ENCODE data around the gene MAPK12.

MAPK12 gene

DNA sequence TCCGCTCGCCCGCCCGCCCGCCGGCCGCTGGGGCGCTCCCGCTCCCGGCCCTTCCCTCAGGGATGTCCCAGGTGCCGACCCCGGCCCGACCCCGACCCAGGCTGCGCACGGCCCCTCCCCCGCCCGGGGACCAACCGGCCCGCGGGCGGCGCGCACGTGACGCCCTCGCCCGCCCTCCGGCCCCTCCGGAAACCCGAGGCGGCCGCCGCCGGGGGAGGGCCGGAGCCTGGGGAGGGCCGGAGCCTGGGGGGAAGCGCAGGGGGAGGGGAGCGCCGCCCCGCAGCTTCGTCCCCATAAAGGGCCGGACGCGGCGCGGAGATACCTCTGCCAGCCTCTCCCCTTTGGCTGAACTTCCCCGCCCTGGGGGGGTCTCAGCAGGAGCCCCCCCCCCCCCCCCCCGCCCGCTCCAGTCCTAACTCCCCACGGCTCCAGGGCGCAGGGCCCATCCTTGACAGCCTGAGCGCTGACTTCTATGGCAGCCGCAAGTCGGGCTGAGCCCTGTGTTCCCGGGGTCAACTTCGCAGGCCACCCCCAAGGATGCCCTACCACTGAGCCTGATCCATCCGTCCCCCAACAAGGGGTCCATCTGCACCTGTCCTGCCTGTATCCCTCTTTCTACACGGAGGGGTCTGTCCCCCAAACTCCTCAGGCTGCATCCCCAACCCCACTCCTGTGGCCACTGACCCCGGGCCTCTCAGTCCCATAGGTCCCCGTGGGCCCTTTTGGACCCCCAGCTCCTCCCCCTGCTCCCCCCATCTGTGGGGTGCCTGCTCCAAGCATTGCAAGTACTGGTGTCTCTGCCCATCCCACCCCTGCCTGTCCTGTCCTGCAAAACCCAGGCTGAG, at the start of gene MAPK12:
TSS of gene MAPK12 (minus strand) at position 69 of the 845 bp plus-strand sequence. CDS start 174 bp downstream, outside the sequence.
- no peak for DNase-seq

DNA sequence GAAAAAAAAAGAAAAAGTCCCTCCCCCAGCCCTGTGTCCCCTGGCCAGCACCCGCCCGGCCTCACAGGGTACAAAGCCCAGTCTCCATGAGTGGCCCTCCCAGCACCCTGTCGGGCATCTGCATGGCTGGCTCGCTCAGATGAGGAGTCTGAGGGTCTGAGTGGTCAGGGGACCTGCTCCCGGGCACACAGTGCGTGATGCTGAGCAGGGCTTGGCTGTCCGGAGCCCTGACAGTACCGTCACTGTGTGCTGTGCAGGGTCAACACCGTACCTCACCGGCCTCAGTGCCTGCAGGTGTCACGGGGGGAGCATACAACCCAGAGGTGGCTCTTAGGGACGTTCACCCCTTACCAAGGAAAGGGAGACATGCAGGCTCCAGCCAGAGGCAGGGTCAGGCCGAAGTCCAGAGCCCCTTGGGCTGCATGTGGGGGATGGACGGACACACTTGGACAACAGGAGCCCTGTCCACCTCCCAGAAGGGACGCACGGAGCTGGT, 49.5 kb upstream of the MAPK12 start:
- DNase-seq, result peak; percentile 27

DNA sequence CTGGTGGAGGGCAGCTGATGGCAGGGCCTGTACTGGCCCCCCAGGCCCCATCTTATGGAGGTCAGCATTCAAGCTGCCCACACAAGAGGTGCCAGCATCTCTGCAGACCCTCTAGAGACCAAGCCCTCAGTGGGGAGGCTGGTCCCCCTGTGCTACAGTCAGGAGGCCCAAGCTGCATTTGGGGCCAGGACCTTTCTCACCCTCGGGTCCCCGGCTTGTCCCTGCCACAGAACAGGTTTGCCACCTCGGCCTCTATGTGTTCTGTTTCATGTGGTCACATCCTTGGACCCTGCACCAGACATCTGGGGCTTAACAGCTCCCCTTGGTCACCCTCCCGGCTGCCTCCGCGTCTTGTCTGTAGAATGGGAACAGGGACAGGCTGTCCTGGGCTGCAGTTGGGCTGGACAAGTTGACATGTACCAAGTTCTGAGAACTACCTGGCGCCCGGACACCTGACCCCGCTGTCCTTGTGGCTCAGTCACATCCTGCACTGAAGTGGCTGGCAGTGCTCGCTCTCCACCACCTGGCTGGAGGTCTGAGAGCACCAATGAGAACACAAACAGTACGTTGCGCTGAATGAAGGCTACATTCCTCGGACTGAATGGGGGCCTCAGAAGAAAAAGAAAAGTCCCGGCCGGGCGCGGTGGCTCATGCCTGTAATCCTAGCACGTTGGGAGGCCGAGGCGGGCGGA, 48.7 kb upstream of the MAPK12 start:
- peak; percentile 23 for DNase-seq

DNA sequence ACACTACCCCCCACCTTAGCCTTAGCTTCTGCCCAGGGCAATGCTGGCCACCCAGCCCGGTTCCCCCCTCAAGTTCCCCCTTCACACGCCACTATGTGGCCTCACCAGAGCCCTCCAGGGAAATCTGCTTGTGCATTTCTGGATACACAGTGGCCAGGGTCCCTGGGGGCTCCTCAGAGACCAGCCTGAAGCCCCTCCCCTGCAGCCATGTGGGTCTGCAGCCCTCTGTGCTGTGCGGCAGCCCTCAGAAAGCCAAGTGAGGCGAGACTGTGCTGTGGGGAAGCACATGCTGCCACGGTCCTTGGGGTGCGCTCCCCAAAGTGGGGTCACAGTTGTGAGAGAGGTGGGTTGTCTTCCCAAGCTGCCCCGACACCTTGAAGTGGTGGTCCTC, 48.1 kb upstream of the MAPK12 start:
- DNase-seq, result no peak

DNA sequence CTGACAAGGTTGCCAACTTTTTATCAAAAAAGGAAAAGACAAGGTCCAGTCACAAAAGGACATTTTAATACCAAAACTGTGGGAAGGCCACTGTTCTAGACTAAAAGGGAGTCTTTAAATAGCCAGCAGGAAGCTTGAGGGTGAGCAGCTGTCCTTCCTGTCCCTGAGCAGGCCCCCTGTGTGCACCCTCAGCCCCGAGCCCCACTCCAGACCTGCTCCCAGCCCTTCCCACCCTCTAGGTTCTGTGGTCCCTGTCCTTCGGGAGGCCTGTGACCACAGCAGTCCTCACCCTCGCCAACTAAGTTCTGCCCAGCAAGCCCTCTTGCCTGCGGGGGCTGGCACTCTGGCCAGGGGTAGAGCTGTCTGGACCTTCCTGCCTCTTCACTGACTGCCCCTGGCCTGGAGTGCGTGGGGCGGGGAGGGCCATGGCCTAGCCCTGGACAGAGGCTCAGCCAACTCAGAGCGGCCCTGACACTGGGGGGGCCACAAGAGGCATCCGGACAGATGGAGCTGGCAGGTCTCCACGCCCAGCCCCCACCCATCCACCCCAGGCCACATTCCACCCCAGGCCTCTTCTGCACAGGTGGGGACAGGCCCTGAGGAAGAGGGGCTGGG, 47.6 kb upstream of the MAPK12 start:
- DNase-seq, result peak; percentile 67

DNA sequence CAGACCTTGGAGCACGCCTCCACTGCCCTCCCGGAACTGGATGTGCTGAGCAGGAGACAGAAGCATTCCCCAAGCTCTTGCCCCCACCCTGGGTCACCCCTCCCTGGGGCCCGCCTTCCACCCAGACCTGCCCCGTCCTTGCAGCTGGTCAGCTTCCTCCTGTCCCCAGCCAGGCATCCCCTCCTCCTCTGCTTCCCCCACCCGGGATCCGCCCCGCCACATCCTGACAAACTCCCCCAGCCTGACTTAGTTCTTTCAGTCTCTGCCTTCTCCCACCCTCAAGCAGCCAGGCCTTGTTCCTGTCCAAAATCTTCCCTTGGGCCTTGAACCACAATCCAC, 47.1 kb upstream of the MAPK12 start:
- DNase-seq, result peak; percentile 85

DNA sequence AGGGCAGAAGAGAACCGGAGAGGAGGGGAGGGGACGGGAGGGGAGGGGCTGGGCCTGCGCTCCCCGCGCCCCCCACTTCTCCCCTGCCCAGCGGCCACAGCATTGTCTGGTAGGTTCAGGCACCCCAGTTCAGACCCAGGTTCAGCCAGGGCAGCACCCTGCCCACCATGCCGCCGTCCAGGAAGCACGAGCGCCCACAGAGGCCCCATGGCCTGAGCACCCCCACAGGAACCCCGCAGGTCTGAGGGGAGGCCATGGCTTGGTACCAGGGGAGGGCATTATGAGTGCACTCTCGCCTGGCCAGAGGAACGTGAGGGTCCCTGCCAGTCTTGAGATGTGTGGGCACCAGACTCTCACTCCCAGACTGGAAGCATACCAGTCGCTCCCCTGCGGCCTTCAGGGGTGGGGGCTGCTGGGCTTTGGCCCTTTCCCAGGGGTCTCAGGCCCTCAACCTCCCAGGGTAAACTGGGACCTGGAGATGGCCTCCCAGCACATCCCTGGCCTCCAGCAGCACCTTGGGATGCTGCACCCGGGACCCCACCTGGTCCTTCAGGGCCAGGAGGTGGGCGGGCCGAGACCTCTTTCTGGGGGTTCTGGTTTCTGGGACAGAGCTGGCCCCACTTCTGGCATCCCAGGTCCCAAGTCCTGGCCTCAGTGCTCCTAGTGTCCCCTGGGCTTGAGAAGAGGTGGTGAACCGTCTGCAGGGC, 46.6 kb upstream of the MAPK12 start:
- peak; percentile 66 for DNase-seq

DNA sequence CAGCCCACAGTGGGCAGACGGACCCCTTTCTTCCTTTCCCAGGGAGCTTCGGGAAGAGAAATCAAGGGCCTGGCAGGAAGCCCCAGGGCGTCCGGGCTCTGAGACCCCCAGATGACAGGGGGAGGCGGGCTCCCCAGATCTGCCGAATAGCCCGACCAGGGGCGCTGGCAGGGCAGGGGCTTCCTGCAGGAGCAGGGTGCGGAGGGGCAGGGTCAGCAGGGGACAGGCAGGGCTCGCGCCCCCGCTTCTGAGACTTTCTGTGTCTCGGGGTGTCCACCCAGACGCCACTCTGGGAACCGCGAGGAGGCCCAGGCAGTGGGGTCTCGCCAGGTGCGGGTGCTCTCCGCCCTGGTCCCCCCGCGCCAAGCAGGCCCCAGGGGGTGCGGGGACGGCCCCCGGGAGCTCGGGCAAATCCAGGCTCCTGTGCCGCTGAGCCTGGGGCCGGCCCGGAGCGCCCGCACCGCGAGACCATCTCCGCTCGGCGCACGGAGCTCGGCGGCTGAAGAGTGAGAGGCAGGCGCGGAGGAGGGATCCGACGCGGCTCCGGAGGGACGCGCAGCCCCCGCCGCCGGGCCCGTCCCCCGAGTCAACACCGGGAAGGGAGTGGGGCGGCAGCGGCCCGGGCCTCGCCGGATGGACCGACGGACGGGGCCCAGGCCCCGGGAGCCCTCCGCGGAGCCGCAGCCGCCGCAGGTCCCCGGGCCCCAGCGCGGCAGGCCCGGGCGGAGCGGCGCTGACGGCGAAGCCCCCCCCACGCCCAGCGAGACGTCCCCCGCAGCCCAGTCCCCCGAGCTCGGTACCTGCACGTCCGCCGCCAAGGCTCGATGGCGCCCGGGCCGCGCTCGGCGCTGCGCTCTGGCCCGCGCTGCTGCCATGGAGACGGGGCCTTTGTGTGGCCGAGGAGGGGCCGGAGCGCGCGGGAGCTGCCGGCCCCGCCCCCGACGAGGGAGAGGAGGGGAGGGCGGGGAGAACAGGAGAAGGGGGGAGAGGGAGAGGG, 45.6 kb upstream of the MAPK12 start, which contains the start of gene PLXNB2:
TSS of gene PLXNB2 (minus strand) at position 894 of the 997 bp plus-strand sequence. CDS start 17,062 bp downstream, outside the sequence.
- peak; percentile 89 for DNase-seq

DNA sequence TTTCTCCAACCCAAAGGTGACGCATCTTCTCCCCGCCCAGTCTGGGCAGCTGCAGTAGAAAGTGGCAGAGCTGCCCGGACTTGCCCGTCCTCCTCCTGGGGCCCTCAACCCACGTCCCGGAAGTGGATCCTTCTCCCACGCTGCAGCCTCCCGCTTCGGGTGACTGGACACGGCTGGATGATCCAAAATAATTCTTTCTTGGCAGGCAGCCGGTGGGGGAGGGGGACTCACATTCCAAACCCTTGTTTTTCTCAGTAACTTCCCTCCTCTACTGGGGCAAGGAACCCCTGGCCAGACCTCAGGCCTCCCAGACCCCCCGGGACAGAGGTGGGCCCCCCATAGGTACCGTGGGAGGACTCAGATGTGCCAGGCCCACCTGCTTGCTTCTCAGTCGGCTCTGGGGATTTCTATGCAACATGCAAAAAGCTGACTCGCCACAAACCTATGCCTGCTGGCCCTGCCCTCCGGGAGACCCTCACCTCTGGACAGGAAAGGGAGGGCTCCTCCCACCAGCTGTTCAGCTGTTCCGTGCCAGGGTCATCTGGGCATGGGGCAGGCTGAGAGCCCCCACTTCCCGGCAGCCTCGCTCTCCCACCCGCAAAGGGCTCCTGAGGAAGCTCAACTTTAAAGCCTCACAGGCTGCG, 44.6 kb upstream of the MAPK12 start:
- DNase-seq, result peak; percentile 88

DNA sequence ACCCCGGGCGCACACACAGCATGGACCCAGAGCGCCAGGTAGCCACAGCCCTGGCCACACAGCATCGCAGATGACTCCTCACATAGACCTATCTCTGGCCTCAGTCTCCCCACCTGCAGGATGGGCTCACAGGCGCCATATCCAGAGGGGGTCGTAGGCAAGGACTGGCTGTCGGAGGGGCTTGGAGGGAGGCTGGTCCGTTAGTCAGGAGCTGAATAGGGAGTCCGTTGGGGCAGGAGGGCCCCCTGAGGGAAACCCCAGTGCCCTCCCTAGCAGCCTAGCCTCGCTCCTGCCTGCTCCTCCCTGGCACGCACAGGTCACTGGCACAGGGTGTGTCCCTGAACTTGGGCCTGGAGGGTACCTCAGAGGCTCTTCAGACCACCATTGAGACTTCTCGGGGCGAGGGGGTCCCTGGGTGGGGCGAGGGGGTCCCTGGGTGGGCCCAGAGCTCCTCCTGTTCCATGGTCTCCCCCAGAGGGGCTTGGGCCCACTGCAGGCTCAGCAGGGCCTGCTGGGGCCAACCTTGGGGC, 44.0 kb upstream of the MAPK12 start:
- no peak for DNase-seq

DNA sequence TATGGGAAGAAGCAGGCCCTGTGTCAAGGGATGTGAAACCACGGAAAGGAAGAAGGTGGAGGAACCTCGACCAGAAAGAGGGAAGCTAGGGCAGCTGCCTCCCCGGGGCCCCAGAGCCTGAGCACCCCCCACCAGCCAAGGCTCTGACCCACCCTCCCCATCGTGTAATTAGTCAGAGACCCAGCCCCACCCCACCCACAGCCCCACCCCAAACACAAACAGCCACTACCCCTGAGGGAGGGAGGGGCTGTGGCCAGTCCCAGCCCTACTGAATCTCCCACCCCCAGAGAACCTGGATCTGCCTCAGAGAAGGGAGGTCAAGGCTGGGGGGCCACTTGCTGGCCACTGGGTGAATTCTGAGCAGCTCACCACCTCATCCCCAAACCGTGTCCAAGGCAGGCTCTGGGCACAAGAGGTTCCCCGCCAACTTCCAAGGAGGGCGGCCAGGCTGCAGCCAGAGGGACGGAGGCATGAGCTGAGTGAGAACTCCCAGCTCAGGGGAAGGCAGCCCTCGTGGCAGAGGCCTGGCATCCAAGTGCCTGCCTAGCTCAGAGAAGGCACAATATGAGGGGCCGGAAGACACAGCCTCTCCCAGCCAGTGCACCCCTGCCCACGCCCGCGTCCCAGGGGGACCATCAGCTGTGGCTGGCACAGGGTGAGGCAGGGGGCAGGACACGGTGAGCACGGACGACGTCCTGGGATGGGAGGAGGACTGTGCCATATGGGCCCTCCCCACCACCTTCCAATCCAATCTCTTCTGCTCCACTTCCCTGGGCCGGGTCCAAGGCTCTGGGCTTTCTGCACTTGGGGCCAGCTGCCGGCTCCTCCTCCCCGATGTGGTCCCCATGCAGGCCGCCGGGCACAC, 43.3 kb upstream of the MAPK12 start:
- DNase-seq, result no peak

DNA sequence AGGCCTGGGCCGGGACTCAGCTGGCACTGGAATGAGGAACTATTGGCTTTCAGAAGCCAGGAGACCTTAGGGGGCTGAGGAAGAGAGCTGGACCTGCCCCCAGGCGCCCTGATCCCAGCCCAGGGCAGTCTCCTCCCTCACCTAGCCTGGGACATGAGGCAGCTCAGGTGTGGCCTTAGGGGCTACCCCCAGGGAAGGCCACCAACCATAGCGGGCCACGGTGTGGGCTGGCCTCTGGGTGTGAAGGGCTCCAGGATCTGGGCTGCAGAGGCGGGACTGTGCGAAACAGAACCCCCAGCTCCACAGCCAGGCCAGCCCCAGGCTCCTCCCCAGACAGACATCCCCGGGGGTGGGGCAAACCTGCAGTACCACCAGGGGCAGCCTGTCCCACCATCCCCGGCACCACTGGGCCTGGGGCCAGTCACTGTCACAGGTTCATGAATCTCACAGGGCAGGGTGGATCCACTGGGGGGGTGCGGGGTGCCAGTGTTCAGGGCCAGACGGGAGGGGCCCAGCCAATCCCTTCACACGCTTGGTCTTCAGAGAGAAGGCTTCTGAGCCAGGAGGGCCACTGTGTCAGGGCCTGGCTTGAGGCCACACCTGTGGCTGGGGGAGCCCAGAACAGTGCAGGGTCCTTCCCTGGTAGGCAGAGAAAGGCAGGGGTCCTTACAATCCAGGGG, 42.5 kb upstream of the MAPK12 start:
- DNase-seq, result no peak

DNA sequence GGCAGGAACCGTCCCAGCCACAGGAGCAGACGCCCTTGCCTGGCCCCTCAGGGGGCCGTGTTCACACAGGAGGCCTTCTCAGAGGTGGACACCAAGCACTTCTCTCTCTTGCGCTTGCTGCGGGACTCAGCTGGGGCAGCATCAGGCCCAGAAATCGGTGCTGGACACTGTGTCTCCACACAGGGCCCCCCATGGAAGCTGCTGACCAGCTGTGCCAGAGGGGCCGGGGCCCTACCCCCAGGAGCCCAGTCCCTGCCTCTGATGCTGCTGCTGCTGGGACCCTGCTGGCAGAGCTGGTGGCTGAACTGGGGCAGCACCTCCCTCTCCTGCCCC, 42.0 kb upstream of the MAPK12 start:
- DNase-seq, result no peak

DNA sequence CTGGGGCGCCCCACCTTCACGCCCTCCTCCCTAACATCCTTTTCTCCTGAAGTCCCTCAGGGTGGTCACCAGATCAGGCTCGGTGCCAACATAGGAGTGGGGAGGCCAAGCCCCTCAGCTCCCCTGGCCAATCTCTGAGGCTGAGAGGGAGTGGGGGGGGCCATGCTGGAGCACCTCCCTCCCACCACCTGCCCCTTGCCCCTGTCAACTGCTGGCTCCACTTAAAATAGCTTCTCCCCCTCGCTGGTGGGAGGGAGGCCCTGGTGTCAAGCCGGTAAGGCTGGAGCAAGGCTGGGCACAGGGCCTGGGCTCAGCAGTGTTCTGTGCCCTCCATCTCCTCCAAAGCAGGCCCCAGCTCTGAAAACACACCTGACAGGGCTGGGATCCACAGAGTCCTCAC, 41.1 kb upstream of the MAPK12 start:
- DNase-seq, result no peak

DNA sequence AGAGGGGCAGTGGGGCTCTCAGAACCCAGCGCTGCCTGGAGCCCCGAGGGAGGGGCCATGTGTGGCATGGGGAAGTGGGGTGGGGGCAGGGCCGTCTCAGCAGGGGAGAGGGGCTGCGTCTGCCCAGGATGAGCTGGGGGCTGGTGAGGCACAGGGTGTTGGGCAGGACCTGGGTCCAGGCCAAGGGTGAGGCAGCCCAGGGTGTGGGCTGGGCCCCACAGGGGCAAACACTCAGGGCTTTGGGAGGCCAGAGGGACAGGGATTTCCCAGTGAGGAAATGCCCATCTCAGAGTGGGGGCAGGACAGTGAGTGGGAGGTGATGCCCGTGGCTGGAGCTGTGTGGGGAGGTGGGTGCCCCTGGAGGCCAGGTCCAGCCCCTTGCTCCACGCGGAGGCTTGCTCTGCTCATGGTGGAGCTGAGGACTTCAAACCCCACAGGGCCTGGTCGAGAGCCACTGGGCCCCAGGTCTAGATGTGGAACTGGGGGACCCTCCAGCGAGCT, 40.6 kb upstream of the MAPK12 start:
- no peak for DNase-seq

DNA sequence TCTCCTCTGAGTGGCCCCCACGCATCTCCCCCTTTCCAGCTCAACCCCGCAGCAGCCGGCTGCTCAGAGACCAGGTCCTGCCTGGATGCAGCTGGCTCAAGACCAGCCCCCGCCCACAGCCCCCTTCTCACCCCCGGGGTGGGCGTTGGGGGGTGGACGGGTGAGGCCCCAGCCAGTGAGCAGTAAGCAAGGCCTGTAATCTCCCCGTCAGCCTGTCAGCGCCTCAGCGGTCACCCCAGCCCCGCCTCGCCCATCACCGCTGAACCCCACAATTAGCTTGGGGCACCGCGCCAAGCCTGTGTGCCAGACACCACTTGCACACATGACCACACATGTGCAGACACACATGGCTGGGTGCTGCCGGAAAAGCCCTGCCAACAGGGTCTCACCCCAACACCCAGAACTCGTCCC, 40.1 kb upstream of the MAPK12 start:
- peak; percentile 86 for DNase-seq

DNA sequence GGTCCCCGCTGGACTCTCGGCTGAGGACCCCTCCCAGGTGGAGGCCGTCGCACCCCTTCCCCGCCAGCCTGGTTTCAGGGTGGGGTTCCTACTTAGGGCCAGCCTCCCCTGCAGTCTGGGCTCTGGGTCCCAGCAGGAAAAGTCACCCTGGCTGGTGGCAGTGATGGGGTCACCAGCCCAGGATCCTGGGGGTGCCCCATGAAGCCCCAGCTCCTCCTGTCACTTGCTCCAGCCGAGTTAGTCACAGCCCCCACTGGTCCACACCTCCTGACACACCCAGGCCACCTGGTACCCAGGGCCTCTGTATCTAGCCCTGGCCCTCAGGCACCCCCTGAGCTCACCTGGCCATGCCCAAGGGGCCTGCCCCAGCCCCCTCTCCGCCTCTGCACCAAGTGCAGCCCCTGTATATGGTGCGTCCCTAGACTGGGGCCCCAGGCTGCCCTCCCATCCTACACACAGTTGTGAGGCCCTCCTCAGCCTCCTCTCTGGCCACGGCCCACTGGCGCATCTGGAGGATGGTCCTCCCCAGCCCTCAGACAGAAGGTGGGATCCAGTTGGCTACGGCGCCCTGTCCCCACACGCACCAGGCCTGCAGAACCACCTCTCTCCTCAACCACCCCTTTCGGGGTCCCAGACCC, 39.3 kb upstream of the MAPK12 start:
- DNase-seq, result no peak

DNA sequence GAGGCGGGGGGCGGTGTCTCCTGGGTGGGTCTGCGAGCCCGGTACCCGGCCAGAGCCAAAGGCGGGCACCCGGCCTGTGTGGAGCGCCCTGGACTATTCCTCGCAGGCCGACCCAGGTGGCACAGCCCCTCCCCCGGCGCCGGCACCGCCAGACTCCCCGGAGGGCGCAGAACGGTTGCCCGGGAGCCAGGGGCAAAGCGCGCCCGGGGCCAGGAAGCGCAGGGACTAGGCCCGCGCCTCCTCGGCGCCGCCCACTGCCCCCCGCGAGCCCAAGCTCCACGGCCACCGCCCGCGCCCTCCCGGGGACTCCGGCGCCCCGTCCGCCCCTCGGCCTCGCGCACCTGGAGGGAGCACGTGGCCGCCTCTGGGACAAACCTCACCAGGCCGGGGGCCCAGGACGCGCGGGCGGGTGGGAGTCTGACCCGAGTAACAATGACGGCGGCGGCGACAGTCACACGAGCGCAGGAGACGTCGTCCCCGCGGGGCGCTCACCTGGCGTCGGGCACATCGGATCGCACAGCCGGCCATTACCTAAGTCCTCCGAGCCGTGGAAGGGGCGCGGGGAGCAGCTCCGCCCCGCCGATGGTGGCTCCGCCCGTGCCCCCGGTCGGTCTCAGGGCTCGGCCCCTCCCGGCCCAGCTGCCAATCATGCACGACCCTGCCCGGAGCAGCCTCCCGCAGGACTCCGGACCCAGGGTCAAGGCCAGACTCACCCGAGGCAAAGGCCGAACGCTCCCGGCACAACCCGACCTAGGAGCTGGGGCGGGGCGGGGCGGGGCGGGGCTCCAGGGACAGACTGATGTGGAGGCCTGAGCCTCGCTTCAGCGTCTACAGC, 38.5 kb upstream of the MAPK12 start:
- DNase-seq, result no peak
